H9 (cell line): ENCODE results near the gene COPS8. TPM values are rescaled to one million over a fixed set of nuclear protein-coding genes. Genes with fewer than 3 reads are reported as not detected.

Source experiments
- DNase-seq: peaks from one replicate; pipeline ENCODE4 v3.0.0-alpha.2; 2017
- H2AFZ ChIP-seq: one replicate; pipeline ENCODE4 v1.6.1; 2013; ENCODE audit warnings: mild to moderate bottlenecking, low read length, control low read depth, moderate library complexity
- H2AK5ac ChIP-seq: 2 replicates; pipeline ENCODE4 v1.6.1; 2013; ENCODE audit warnings: low read length, control low read depth, mixed read lengths; ENCODE audit not compliant: insufficient read length
- H2BK120ac ChIP-seq: one replicate; pipeline ENCODE4 v1.6.1; 2013; ENCODE audit warnings: low read depth, mild to moderate bottlenecking, low read length, control low read depth, inconsistent platforms; ENCODE audit not compliant: poor library complexity, severe bottlenecking
- H2BK12ac ChIP-seq: 2 replicates; pipeline ENCODE4 v1.6.1; 2013; ENCODE audit warnings: low read length, control low read depth, mixed read lengths, low read depth; ENCODE audit not compliant: insufficient read length
- H2BK15ac ChIP-seq: 2 replicates; pipeline ENCODE4 v1.6.1; 2013; ENCODE audit warnings: low read depth, low read length, control low read depth
- H2BK20ac ChIP-seq: one replicate; pipeline ENCODE4 v1.6.1; 2013; ENCODE audit warnings: low read depth, mild to moderate bottlenecking, low read length, control low read depth, inconsistent platforms; ENCODE audit not compliant: poor library complexity, severe bottlenecking
- H2BK5ac ChIP-seq: 2 replicates; pipeline ENCODE4 v1.6.1; 2013; ENCODE audit warnings: low read length, control low read depth, mixed read lengths; ENCODE audit not compliant: insufficient read length
- H3K14ac ChIP-seq: 2 replicates; pipeline ENCODE4 v1.6.1; 2013; ENCODE audit warnings: low read length, control low read depth; ENCODE audit not compliant: insufficient read depth
- H3K18ac ChIP-seq: 2 replicates; pipeline ENCODE4 v1.6.1; 2013; ENCODE audit warnings: low read depth, mild to moderate bottlenecking, mixed read lengths, low read length, control low read depth; ENCODE audit not compliant: insufficient read length
- H3K23ac ChIP-seq: 2 replicates; pipeline ENCODE4 v1.6.1; 2013; ENCODE audit warnings: low read length, control low read depth, mixed read lengths, low read depth; ENCODE audit not compliant: insufficient read length
- H3K23me2 ChIP-seq: 2 replicates; pipeline ENCODE4 v1.6.1; 2013; ENCODE audit warnings: low read depth, mild to moderate bottlenecking, mixed read lengths, low read length, control low read depth; ENCODE audit not compliant: insufficient read length, poor library complexity, severe bottlenecking
- H3K27ac ChIP-seq: 2 replicates; pipeline ENCODE4 v1.5.1; 2013; ENCODE audit warnings: low read length, control low read depth, mixed read lengths, low read depth; ENCODE audit not compliant: insufficient read length
- H3K27me3 ChIP-seq: 2 replicates; pipeline ENCODE4 v1.6.1; 2013; ENCODE audit warnings: low read length, control low read depth, inconsistent platforms; ENCODE audit not compliant: insufficient read depth
- H3K4ac ChIP-seq: 2 replicates; pipeline ENCODE4 v1.6.1; 2013; ENCODE audit warnings: low read depth, mild to moderate bottlenecking, control low read depth, inconsistent platforms, low read length, moderate library complexity
- H3K4me1 ChIP-seq: 2 replicates; pipeline ENCODE4 v1.6.1; 2013; ENCODE audit warnings: low read length, control low read depth, inconsistent platforms; ENCODE audit not compliant: insufficient read depth
- H3K4me2 ChIP-seq: 2 replicates; pipeline ENCODE4 v1.6.1; 2013; ENCODE audit warnings: low read length, control low read depth, mixed read lengths; ENCODE audit not compliant: insufficient read length, insufficient read depth
- H3K56ac ChIP-seq: 2 replicates; pipeline ENCODE4 v1.6.1; 2013; ENCODE audit warnings: low read depth, mild to moderate bottlenecking, mixed read lengths, low read length, control low read depth; ENCODE audit not compliant: insufficient read length
- H3K79me1 ChIP-seq: 2 replicates; pipeline ENCODE4 v1.6.1; 2013; ENCODE audit warnings: low read depth, mild to moderate bottlenecking, moderate library complexity, low read length, control low read depth, inconsistent platforms; ENCODE audit not compliant: insufficient read depth, poor library complexity, severe bottlenecking
- H3K79me2 ChIP-seq: 2 replicates; pipeline ENCODE4 v1.6.1; 2013; ENCODE audit warnings: low read length, control low read depth, inconsistent platforms; ENCODE audit not compliant: insufficient read depth
- H3K9ac ChIP-seq: 2 replicates; pipeline ENCODE4 v1.6.1; 2013; ENCODE audit warnings: low read length, control low read depth, mixed read lengths; ENCODE audit not compliant: insufficient read length; ENCODE audit errors: extremely low read depth
- H3K9me3 ChIP-seq: one replicate; pipeline ENCODE4 v1.6.1; 2013; ENCODE audit warnings: low read depth, low read length, inconsistent platforms; ENCODE audit not compliant: control insufficient read depth
- H3T11ph ChIP-seq: one replicate; pipeline ENCODE4 v1.6.1; 2013; ENCODE audit warnings: mild to moderate bottlenecking, low read length, control low read depth, inconsistent platforms
- H4K20me1 ChIP-seq: one replicate; pipeline ENCODE4 v1.6.1; 2013; ENCODE audit not compliant: control insufficient read depth, insufficient read length, insufficient read depth
- H4K5ac ChIP-seq: 2 replicates; pipeline ENCODE4 v1.6.1; 2013; ENCODE audit warnings: low read depth, mild to moderate bottlenecking, mixed read lengths, low read length, control low read depth; ENCODE audit not compliant: insufficient read length
- H4K8ac ChIP-seq: replicated peaks from 2 replicates; pipeline ENCODE4 v1.6.1; 2013; ENCODE audit warnings: low read length, control low read depth, mixed read lengths, low read depth; ENCODE audit not compliant: insufficient read length
- H4K91ac ChIP-seq: 2 replicates; pipeline ENCODE4 v1.6.1; 2013; ENCODE audit warnings: low read depth, mild to moderate bottlenecking, moderate library complexity, mixed read lengths, low read length, control low read depth; ENCODE audit not compliant: insufficient read length
- H3K27ac Mint-ChIP-seq, 3 experiments: 2 replicates in 2 of 3; 3 replicates in 1 of 3; pipeline ENCODE4 v1.8.0; 2020 to 2021; ENCODE audit warnings: mixed read lengths in 3 of 3, mild to moderate bottlenecking in 1 of 3, moderate library complexity in 1 of 3
- H3K27me3 Mint-ChIP-seq: 2 replicates; pipeline ENCODE4 v1.8.0; 2021; ENCODE audit warnings: low read depth, mild to moderate bottlenecking, moderate library complexity, mixed read lengths
- H3K36me3 Mint-ChIP-seq, 3 experiments: 2 replicates in 2 of 3; 3 replicates in 1 of 3; pipeline ENCODE4 v1.8.0; 2020 to 2021; ENCODE audit warnings: low read depth in 3 of 3, mixed read lengths in 3 of 3; ENCODE audit not compliant: insufficient read depth in 1 of 3
- H3K4me1 Mint-ChIP-seq, 2 experiments: 2 replicates each; pipeline ENCODE4 v1.8.0; 2020; ENCODE audit warnings: mixed read lengths in 2 of 2
- H3K4me3 Mint-ChIP-seq, 2 experiments: 2 replicates in 1 of 2; 3 replicates in 1 of 2; pipeline ENCODE4 v1.8.0; 2020 to 2021; ENCODE audit warnings: mild to moderate bottlenecking in 2 of 2, mixed read lengths in 2 of 2, moderate library complexity in 1 of 2
- H3K9me3 Mint-ChIP-seq, 2 experiments: 2 replicates in 1 of 2; 3 replicates in 1 of 2; pipeline ENCODE4 v1.8.0; 2020; ENCODE audit warnings: mild to moderate bottlenecking in 2 of 2, mixed read lengths in 2 of 2, moderate library complexity in 1 of 2
- CTCF ChIP-seq: fragments of 200-600 bp; sonication (generic); conservative IDR thresholded peaks from 3 replicates; pipeline ENCODE4 v1.8.0; 2021; ENCODE audit warnings: antibody characterized with exemption, mild to moderate bottlenecking
- WGBS: extraction: QIAGEN DNeasy Blood & Tissue Kit; methylation state at CpG from one replicate; pipeline ENCODE4 v1.1.7; 2013; ENCODE audit warnings: missing lambda C conversion rate, low lambda C conversion rate, mixed read lengths; ENCODE audit not compliant: insufficient read length; ENCODE audit errors: extremely low coverage; 5-methylcytosine and 5-hydroxymethylcytosine counted together
- total RNA-seq: library from RNA; stranded (reverse); gene quantifications from 2 replicates; pipeline ENCODE4 v1.2.1, GENCODE V29; 2021

Gene COPS8
- total RNA-seq, 1 experiment from 2014 or later = 65.2 TPM

- H4K20me1 ChIP-seq = no peaks in the 10 kb centered on the region
- H4K8ac ChIP-seq = no peak overlapping the region
- H3K14ac ChIP-seq = no peak overlapping the region
- no peak overlapping the region for H2BK120ac ChIP-seq
- H3K9me3 ChIP-seq = no peaks in the 10 kb centered on the region
- no peak overlapping the region for H2BK15ac ChIP-seq
- no peak overlapping the region for H2BK20ac ChIP-seq
- no peak overlapping the region for H3K27ac ChIP-seq
- H3K4ac ChIP-seq = no peak overlapping the region
- no peaks in the 10 kb centered on the region for H3K4me1 ChIP-seq
- no peak overlapping the region for H2AK5ac ChIP-seq
- H3K18ac ChIP-seq = no peak overlapping the region
- no peak overlapping the region for H3K23ac ChIP-seq
- no peaks in the 10 kb centered on the region for H3K27me3 ChIP-seq
- no peak overlapping the region for H3K9ac ChIP-seq
- H3K23me2 ChIP-seq = no peaks in the 10 kb centered on the region
- no peaks in the 10 kb centered on the region for H3K27me3 Mint-ChIP-seq
- H3K79me1 ChIP-seq = no peaks in the 10 kb centered on the region
- no peaks in the 10 kb centered on the region; a peak in 3 of 5 replicates for H3K9me3 Mint-ChIP-seq
- no peak overlapping the region for H3K4me3 Mint-ChIP-seq
- no peak overlapping the region for H4K5ac ChIP-seq
- H3K4me1 Mint-ChIP-seq = no peaks in the 10 kb centered on the region
- no peak for TF ChIP-seq CTCF
- no peak overlapping the region for H2BK5ac ChIP-seq
- H3T11ph ChIP-seq = no peak overlapping the region
- DNase-seq = no peak
- H3K27ac Mint-ChIP-seq = no peak overlapping the region
- no peak overlapping the region for H4K91ac ChIP-seq
- no CpG with 5 or more reads among the region's 9 CpGs for WGBS
- H2BK12ac ChIP-seq = no peak overlapping the region
- no peaks in the 10 kb centered on the region for H3K79me2 ChIP-seq
- H3K36me3 Mint-ChIP-seq = no peaks in the 10 kb centered on the region
- no peak overlapping the region for H3K56ac ChIP-seq
- H2AFZ ChIP-seq = no peak overlapping the region
- H3K4me2 ChIP-seq = no peak overlapping the region
These were observed 51.1 kb downstream of the COPS8 start for GRCh38 chr2:237136824-237137223.
